IMR-90 (cell line): Measurements from ENCODE around the gene ZNF783. TPM values are rescaled to one million over a fixed set of nuclear protein-coding genes. Genes with fewer than 3 reads are reported as not detected.

Source experiments
- ATAC-seq: fragments of 200-7000 bp; cut with Tn5 transposase; 2 replicates; pipeline ENCODE4 v1.9.1; 2020; ENCODE audit warnings: low read depth, mild to moderate bottlenecking, moderate library complexity
- BruUV-seq: library from RNA; stranded (reverse); fragments of 400-500 nt; replicated peaks from 2 replicates; lab custom pipeline; 2021; lab: Mats Ljungman, UMichigan
- CTCF ChIA-PET: fragments of 300-600 bp; formaldehyde crosslinking; extraction: SDS; loops from one replicate; lab custom pipeline; 2021; ENCODE audit warnings: antibody characterized with exemption; lab: Yijun Ruan, JAX
- POLR2A ChIA-PET: fragments of 300-600 bp; sonication (Branson Sonifier 250); formaldehyde crosslinking; loops from one replicate; lab custom pipeline; 2022; ENCODE audit warnings: antibody characterized with exemption; ENCODE audit not compliant: unreplicated experiment; lab: Charles Lee
- DNase-seq: peaks from one replicate; pipeline ENCODE4 v3.0.0; 2013
- H2AFZ ChIP-seq: replicated peaks from 2 replicates; pipeline ENCODE3; 2013; ENCODE audit warnings: low read length, mild to moderate bottlenecking; ENCODE audit not compliant: poor library complexity
- H2AK5ac ChIP-seq: 2 replicates; pipeline ENCODE4 v1.6.1; 2013; ENCODE audit warnings: low read depth, low read length, inconsistent platforms
- H2AK9ac ChIP-seq: replicated peaks from 2 replicates; pipeline ENCODE3; 2013; ENCODE audit warnings: mild to moderate bottlenecking, low read depth, low read length, moderate library complexity; ENCODE audit not compliant: poor library complexity
- H2BK120ac ChIP-seq: 2 replicates; pipeline ENCODE4 v1.6.1; 2013; ENCODE audit warnings: low read depth, low read length, inconsistent platforms
- H2BK15ac ChIP-seq: 3 replicates; pipeline ENCODE4 v1.6.1; 2013; ENCODE audit warnings: low read depth, low read length, inconsistent platforms
- H2BK20ac ChIP-seq: 2 replicates; pipeline ENCODE4 v1.6.1; 2013; ENCODE audit warnings: low read depth, mild to moderate bottlenecking, inconsistent platforms, low read length, moderate library complexity
- H2BK5ac ChIP-seq: 2 replicates; pipeline ENCODE4 v1.6.1; 2013; ENCODE audit warnings: mild to moderate bottlenecking, low read depth, low read length, inconsistent platforms; ENCODE audit not compliant: poor library complexity, severe bottlenecking
- H3K14ac ChIP-seq: replicated peaks from 2 replicates; pipeline ENCODE4 v1.6.1; 2013; ENCODE audit warnings: low read depth, low read length, inconsistent platforms
- H3K18ac ChIP-seq: 2 replicates; pipeline ENCODE4 v1.6.1; 2013; ENCODE audit warnings: low read depth, low read length, control low read depth
- H3K23ac ChIP-seq: 2 replicates; pipeline ENCODE4 v1.6.1; 2013; ENCODE audit warnings: low read depth, low read length, inconsistent platforms
- H3K27ac ChIP-seq: 2 replicates; pipeline ENCODE4 v1.5.1; 2013; ENCODE audit warnings: mild to moderate bottlenecking, control low read depth, low read length; ENCODE audit not compliant: insufficient read depth
- H3K27me3 ChIP-seq: 2 replicates; pipeline ENCODE4 v1.6.1; 2013; ENCODE audit warnings: low read length; ENCODE audit not compliant: control insufficient read depth, insufficient read depth
- H3K36me3 ChIP-seq: 2 replicates; pipeline ENCODE4 v1.6.1; 2013; ENCODE audit warnings: low read length, mixed read lengths; ENCODE audit not compliant: control insufficient read depth, insufficient read depth
- H3K4ac ChIP-seq: 2 replicates; pipeline ENCODE4 v1.6.1; 2013; ENCODE audit warnings: low read depth, low read length, inconsistent platforms
- H3K4me1 ChIP-seq: 2 replicates; pipeline ENCODE4 v1.6.1; 2013; ENCODE audit warnings: low read length, mixed read lengths; ENCODE audit not compliant: control insufficient read depth, insufficient read depth
- H3K4me2 ChIP-seq: 2 replicates; pipeline ENCODE4 v1.6.1; 2013; ENCODE audit warnings: low read depth, mild to moderate bottlenecking, control low read depth, low read length, moderate library complexity
- H3K4me3 ChIP-seq: 2 replicates; pipeline ENCODE4 v1.5.1; 2013; ENCODE audit warnings: low read depth, mild to moderate bottlenecking, control low read depth, low read length, moderate library complexity; ENCODE audit not compliant: insufficient read depth
- H3K56ac ChIP-seq: 2 replicates; pipeline ENCODE4 v1.6.1; 2013; ENCODE audit warnings: low read length, inconsistent platforms; ENCODE audit not compliant: insufficient read depth; ENCODE audit errors: extremely low read depth
- H3K79me1 ChIP-seq, 2 experiments: 2 replicates each; pipeline ENCODE4 v1.6.1; 2013; ENCODE audit warnings: low read length in 2 of 2, inconsistent platforms in 1 of 2, low read depth in 1 of 2
- H3K9ac ChIP-seq: 2 replicates; pipeline ENCODE4 v1.6.1; 2013; ENCODE audit warnings: low read depth, low read length, control low read depth
- H3K9me1 ChIP-seq: 2 replicates; pipeline ENCODE4 v1.6.1; 2013; ENCODE audit warnings: low read length, inconsistent platforms; ENCODE audit not compliant: insufficient read depth
- H3K9me3 ChIP-seq: 2 replicates; pipeline ENCODE4 v1.6.1; 2013; ENCODE audit warnings: low read length; ENCODE audit not compliant: control insufficient read depth, insufficient read depth
- H4K20me1 ChIP-seq: 2 replicates; pipeline ENCODE4 v1.6.1; 2013; ENCODE audit warnings: low read length, inconsistent platforms; ENCODE audit not compliant: insufficient read depth
- H4K5ac ChIP-seq: 2 replicates; pipeline ENCODE4 v1.6.1; 2013; ENCODE audit warnings: mild to moderate bottlenecking, low read depth, low read length, control low read depth
- H4K8ac ChIP-seq, 2 experiments: 2 replicates each; pipeline ENCODE4 v1.6.1; 2013; ENCODE audit warnings: low read depth in 2 of 2, low read length in 2 of 2, control low read depth in 1 of 2, inconsistent platforms in 1 of 2
- H4K91ac ChIP-seq: 2 replicates; pipeline ENCODE4 v1.6.1; 2013; ENCODE audit warnings: low read depth, low read length, inconsistent platforms; ENCODE audit not compliant: insufficient read depth
- BHLHE40 ChIP-seq: fragments of 150-350 bp; IDR thresholded peaks from 2 replicates; pipeline ENCODE4 v1.6.1; 2016; ENCODE audit warnings: mild to moderate bottlenecking, low read depth, low read length
- CEBPB ChIP-seq: IDR thresholded peaks from 2 replicates; pipeline ENCODE4 v1.6.1; 2012; ENCODE audit warnings: low read depth, low read length, improper control_type of control experiment
- CHD1 ChIP-seq: IDR thresholded peaks from 2 replicates; pipeline ENCODE4 v1.6.1; 2012; ENCODE audit warnings: low read depth, low read length, improper control_type of control experiment
- ELK1 ChIP-seq: fragments of 150-350 bp; IDR thresholded peaks from 2 replicates; pipeline ENCODE4 v1.6.1; 2016; ENCODE audit warnings: low read depth, mild to moderate bottlenecking, low read length, moderate library complexity, borderline replicate concordance
- FOS ChIP-seq: fragments of 150-350 bp; IDR thresholded peaks from 2 replicates; pipeline ENCODE4 v1.6.1; 2016; ENCODE audit warnings: low read depth, low read length
- MAFK ChIP-seq: IDR thresholded peaks from 2 replicates; pipeline ENCODE4 v1.6.1; 2012; ENCODE audit warnings: low read depth, low read length, improper control_type of control experiment
- MAZ ChIP-seq: IDR thresholded peaks from 2 replicates; pipeline ENCODE4 v1.6.1; 2012; ENCODE audit warnings: low read depth, mild to moderate bottlenecking, low read length, improper control_type of control experiment, moderate library complexity, borderline replicate concordance
- MXI1 ChIP-seq: IDR thresholded peaks from 2 replicates; pipeline ENCODE4 v1.6.1; 2012; ENCODE audit warnings: low read depth, mild to moderate bottlenecking, low read length, moderate library complexity, borderline replicate concordance
- NFE2L2 ChIP-seq: fragments of 150-350 bp; IDR thresholded peaks from 2 replicates; pipeline ENCODE4 v1.6.1; 2016; ENCODE audit warnings: low read depth, mild to moderate bottlenecking, low read length
- POLR2A ChIP-seq: IDR thresholded peaks from 2 replicates; pipeline ENCODE4 v1.6.1; 2012; ENCODE audit warnings: mild to moderate bottlenecking, low read depth, low read length
- RAD21 ChIP-seq: IDR thresholded peaks from 2 replicates; pipeline ENCODE4 v1.6.1; 2012; ENCODE audit warnings: low read length, improper control_type of control experiment
- RCOR1 ChIP-seq: IDR thresholded peaks from 2 replicates; pipeline ENCODE4 v1.6.1; 2012; ENCODE audit warnings: mild to moderate bottlenecking, low read length, improper control_type of control experiment; ENCODE audit not compliant: insufficient replicate concordance
- RFX5 ChIP-seq: IDR thresholded peaks from 2 replicates; pipeline ENCODE4 v1.8.0; 2012; ENCODE audit warnings: low read depth, mild to moderate bottlenecking, low read length, moderate library complexity
- SMC3 ChIP-seq: fragments of 150-350 bp; IDR thresholded peaks from 2 replicates; pipeline ENCODE4 v1.6.1; 2016; ENCODE audit warnings: low read depth, mild to moderate bottlenecking, antibody characterized with exemption, low read length, moderate library complexity
- WGBS, 2 experiments: methylation state at CpG; one replicate each; pipeline versions ENCODE4 v1.1.5 to v1.1.7; 2013; ENCODE audit warnings: missing lambda C conversion rate in 2 of 2; ENCODE audit not compliant: insufficient read length in 1 of 2; ENCODE audit errors: extremely low coverage in 2 of 2; 5-methylcytosine and 5-hydroxymethylcytosine counted together
- dilution Hi-C: fragments of 300-500 bp; cut with HindIII; formaldehyde crosslinking; loops from one replicate; pipeline ENCODE4 v1.14.3; 2018; ENCODE audit warnings: low sequenced_read_pairs; ENCODE audit not compliant: unreplicated experiment
- in situ Hi-C: fragments of 300-500 bp; cut with MboI; formaldehyde crosslinking; loops from 3 replicates; pipeline ENCODE4 v1.14.3; 2019; ENCODE audit warnings: low sequenced_read_pairs, inconsistent platforms, mixed read lengths
- intact Hi-C: fragments of 100-400 bp; cut with micrococcal nuclease; formaldehyde crosslinking; loops from 2 replicates; pipeline ENCODE4 v1.10.0; 2022
- polyA plus RNA-seq, 3 experiments: library from polyadenylated mRNA; depleted of rRNA; stranded (reverse); fragments of >200 nt; gene quantifications; 2 replicates each; pipeline ENCODE4 v1.2.3, GENCODE V29; 2012; ENCODE audit warnings: low replicate concordance in 1 of 3
- total RNA-seq: library from RNA; depleted of rRNA; stranded (reverse); fragments of >200 nt; gene quantifications from 2 replicates; pipeline ENCODE4 v1.2.3, GENCODE V29; 2012
- TF ChIP-seq, protein P1 (sequence below): fragments of 150-350 bp; IDR thresholded peaks from 2 replicates; pipeline ENCODE4 v1.6.1; 2017; ENCODE audit warnings: mild to moderate bottlenecking, antibody characterized with exemption, low read length, low read depth
- TF ChIP-seq, protein P2 (sequence below): conservative IDR thresholded peaks from 2 replicates; pipeline ENCODE4 v1.5.1; 2012; ENCODE audit warnings: mild to moderate bottlenecking, low read depth, low read length, improper control_type of control experiment

Gene ZNF783
- total and polyA plus RNA-seq, 2 of the 4 experiments (the other 2 are of a cell fraction) = 2.3 to 7.2 TPM

- DNase-seq (no peak), ATAC-seq (no peak)
- no peak overlapping the region for H2BK120ac ChIP-seq
- H3K18ac ChIP-seq = no peak overlapping the region
- no peak overlapping the region for H2AK5ac ChIP-seq
- H3K79me1 ChIP-seq = no peaks in the 10 kb centered on the region; a peak in 1 of 4 replicates
- H2BK15ac ChIP-seq = no peak overlapping the region
- H3K4me2 ChIP-seq = no peak overlapping the region
- no peaks in the 10 kb centered on the region; the same call in 1 of the 2 replicates for H4K20me1 ChIP-seq
- H4K5ac ChIP-seq = no peak overlapping the region
- H3K27ac ChIP-seq = no peak overlapping the region
- 92% methylated on average over 4 of the region's 11 CpGs; no CpG with 5 or more reads in 1 of the 2 experiments for WGBS, 2 experiments
- no peak overlapping the region for H4K91ac ChIP-seq
- H3K14ac ChIP-seq = no peak overlapping the region
- no peak overlapping the region for H2AK9ac ChIP-seq
- no peak overlapping the region for H3K9ac ChIP-seq
- peaks cover 46% of the 10 kb centered on the region for H3K36me3 ChIP-seq
- no TSS peak for BruUV-seq
- no peak overlapping the region for H4K8ac ChIP-seq
- no peaks in the 10 kb centered on the region for H3K4me1 ChIP-seq
- in situ Hi-C loops = no loop called here
- TF ChIP-seq ELK1 (no peak), RFX5 (no peak), BHLHE40 (no peak), NFE2L2 (no peak), POLR2A (no peak), MAFK (no peak), MXI1 (no peak), RCOR1 (no peak), RAD21 (no peak), MAZ (no peak), FOS (no peak), CEBPB (no peak), SMC3 (no peak), CHD1 (no peak)
- TF ChIP-seq, protein P1, sequence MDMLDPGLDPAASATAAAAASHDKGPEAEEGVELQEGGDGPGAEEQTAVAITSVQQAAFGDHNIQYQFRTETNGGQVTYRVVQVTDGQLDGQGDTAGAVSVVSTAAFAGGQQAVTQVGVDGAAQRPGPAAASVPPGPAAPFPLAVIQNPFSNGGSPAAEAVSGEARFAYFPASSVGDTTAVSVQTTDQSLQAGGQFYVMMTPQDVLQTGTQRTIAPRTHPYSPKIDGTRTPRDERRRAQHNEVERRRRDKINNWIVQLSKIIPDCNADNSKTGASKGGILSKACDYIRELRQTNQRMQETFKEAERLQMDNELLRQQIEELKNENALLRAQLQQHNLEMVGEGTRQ = no peak
- TF ChIP-seq, protein P2, sequence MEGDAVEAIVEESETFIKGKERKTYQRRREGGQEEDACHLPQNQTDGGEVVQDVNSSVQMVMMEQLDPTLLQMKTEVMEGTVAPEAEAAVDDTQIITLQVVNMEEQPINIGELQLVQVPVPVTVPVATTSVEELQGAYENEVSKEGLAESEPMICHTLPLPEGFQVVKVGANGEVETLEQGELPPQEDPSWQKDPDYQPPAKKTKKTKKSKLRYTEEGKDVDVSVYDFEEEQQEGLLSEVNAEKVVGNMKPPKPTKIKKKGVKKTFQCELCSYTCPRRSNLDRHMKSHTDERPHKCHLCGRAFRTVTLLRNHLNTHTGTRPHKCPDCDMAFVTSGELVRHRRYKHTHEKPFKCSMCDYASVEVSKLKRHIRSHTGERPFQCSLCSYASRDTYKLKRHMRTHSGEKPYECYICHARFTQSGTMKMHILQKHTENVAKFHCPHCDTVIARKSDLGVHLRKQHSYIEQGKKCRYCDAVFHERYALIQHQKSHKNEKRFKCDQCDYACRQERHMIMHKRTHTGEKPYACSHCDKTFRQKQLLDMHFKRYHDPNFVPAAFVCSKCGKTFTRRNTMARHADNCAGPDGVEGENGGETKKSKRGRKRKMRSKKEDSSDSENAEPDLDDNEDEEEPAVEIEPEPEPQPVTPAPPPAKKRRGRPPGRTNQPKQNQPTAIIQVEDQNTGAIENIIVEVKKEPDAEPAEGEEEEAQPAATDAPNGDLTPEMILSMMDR = no peak
- no peaks in the 10 kb centered on the region for H3K9me3 ChIP-seq
- H3K56ac ChIP-seq = no peak overlapping the region
- H3K23ac ChIP-seq = no peak overlapping the region
- dilution Hi-C loops = no loop called here
- intact Hi-C loops = no loop called here
- H3K4ac ChIP-seq = no peak overlapping the region
- no peak overlapping the region for H3K4me3 ChIP-seq
- no peak overlapping the region for H2AFZ ChIP-seq
- 0 out of 2 replicates have a peak, but pooled peaks cover 5% of the 10 kb centered on the region for H3K9me1 ChIP-seq
- no peak overlapping the region for H2BK5ac ChIP-seq
- H3K27me3 ChIP-seq = no peaks in the 10 kb centered on the region
- POLR2A ChIA-PET = no interaction called here
- H2BK20ac ChIP-seq = no peak overlapping the region
- CTCF ChIA-PET = no interaction called here
These were observed 16.4 kb downstream of the ZNF783 start for GRCh38 chr7:149278396-149278795.
